ENCODE data around the gene NOL9. TPM values are rescaled to one million over a fixed set of nuclear protein-coding genes. Genes with fewer than 3 reads are reported as not detected.

The NOL9 gene
- 10 to 100 TPM; 26.4 to 36.4 (median 33.4) TPM for total RNA-seq (2021; fragmentation: NEBNext Ultra II Directional; extraction: Animal tissue kit (Norgen Biotek cat#: 25700))
- long read RNA-seq, full-length matches to known transcripts: 6 of 17 reads
- long read RNA-seq, partial matches to known transcripts: 3 of 17 reads
- long read RNA-seq, other reads (novel, unspliced or antisense): 8 of 17 reads

DNA sequence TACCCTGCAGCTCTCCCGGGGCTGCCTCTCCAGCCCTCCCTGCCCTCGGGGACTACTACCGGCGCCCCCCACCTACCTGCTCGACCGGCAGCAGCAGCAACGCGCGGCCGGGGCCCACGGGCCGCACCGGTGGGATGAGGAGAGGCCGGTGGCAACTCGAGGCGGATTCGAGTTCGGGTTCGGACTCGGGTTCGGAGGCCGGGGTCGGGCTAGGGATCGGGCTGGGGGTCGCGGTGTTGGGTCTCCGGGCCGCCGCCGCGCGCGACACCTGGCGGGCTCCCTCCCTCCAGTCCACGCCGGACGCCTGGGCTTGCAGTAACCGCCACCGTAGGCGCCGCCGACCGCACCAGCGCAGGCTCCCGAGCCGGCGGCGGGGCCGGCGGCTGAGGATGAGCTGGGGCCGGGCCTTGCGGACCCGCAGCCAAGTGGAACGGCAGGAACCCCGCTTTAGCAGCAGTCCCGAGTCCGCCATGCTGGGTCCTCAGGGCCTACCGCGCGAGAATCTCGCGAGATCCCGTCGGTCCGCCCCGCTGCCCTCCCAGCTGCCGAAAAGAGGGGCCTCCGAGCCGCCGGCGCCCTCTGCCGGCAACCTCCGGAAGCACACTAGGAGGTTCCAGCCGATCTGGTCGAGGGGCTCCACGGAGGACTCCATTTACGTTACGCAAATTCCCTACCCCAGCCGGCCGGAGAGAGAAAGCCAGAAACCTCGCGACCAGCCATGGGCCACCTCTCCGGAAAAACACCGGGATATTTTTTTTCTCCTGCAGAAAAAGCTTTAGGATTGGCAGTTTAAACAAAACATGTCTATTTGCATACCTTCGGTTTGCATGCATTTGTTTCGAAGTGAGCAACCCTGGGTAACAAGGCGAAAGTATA, at the start of gene NOL9:
TSS of gene NOL9 (minus strand) at position 483 of the 876 bp plus-strand sequence. CDS start at position 472, 11 bp downstream.
- TF ChIP-seq, protein P1, sequence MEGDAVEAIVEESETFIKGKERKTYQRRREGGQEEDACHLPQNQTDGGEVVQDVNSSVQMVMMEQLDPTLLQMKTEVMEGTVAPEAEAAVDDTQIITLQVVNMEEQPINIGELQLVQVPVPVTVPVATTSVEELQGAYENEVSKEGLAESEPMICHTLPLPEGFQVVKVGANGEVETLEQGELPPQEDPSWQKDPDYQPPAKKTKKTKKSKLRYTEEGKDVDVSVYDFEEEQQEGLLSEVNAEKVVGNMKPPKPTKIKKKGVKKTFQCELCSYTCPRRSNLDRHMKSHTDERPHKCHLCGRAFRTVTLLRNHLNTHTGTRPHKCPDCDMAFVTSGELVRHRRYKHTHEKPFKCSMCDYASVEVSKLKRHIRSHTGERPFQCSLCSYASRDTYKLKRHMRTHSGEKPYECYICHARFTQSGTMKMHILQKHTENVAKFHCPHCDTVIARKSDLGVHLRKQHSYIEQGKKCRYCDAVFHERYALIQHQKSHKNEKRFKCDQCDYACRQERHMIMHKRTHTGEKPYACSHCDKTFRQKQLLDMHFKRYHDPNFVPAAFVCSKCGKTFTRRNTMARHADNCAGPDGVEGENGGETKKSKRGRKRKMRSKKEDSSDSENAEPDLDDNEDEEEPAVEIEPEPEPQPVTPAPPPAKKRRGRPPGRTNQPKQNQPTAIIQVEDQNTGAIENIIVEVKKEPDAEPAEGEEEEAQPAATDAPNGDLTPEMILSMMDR (IDR thresholded peaks at IDR 0.05): peak; percentile 97
- DNase-seq: peak; percentile 84
- Mint-ChIP-seq H3K4me3 (peak within 1 kb of the TSS; percentile 93), H3K36me3 (ENCODE audit: low read depth) (no peaks in the 10 kb centered on the region), H3K27me3 (ENCODE audit: insufficient read depth) (no peaks in the 10 kb centered on the region; the same call in 1 of the 2 replicates), H3K4me1 (ENCODE audit: low read depth) (peaks cover 14% of the 10 kb centered on the region), H3K9me3 (no peaks in the 10 kb centered on the region), H3K27ac (peak within 1 kb of the TSS; percentile 78)

DNA sequence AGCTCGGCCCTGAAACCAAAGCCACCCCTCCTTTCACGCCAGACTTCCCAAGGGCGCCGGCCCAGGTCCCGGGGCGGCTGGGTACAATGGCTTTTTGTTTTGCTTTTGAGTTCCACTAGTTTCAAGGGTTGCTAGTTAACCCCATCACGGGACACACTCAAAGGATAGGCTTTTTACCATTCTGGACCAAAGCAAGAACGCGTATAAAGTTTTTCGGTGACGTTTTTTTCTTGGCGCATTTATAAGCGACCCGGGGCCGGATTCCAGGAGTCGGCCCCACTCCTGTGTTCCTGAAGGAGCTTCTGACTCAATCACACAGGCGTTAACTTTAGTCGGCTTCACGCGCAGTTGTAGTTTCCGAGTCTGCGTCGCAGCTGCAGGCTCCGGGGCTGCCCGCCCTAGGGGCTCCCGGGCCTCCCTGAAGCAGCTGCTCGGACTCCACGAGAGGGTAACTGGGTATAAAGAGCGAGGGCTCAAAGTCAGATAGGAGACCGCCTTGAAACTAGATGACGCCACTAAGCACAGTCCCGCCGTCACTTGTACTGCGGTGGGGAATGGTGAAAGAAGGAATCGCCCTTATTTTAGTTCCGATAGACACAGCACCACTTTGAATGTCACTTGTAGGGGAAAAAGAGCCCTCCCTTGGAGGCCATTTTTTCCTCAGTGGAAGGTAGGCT, 49.1 kb upstream of the NOL9 start:
- Mint-ChIP-seq H3K4me1 (ENCODE audit: low read depth) (peaks cover 36% of the 10 kb centered on the region), H3K4me3 (peak overlapping the region; percentile 85), H3K36me3 (ENCODE audit: low read depth) (peaks cover 14% of the 10 kb centered on the region; the same call in 1 of the 2 replicates), H3K27me3 (ENCODE audit: insufficient read depth) (peaks cover 2% of the 10 kb centered on the region; the same call in 1 of the 2 replicates), H3K9me3 (no peaks in the 10 kb centered on the region), H3K27ac (peak overlapping the region; percentile 99)
- TF ChIP-seq, protein P1 (IDR thresholded peaks at IDR 0.05): no peak
- peak; percentile 71 for DNase-seq

DNA sequence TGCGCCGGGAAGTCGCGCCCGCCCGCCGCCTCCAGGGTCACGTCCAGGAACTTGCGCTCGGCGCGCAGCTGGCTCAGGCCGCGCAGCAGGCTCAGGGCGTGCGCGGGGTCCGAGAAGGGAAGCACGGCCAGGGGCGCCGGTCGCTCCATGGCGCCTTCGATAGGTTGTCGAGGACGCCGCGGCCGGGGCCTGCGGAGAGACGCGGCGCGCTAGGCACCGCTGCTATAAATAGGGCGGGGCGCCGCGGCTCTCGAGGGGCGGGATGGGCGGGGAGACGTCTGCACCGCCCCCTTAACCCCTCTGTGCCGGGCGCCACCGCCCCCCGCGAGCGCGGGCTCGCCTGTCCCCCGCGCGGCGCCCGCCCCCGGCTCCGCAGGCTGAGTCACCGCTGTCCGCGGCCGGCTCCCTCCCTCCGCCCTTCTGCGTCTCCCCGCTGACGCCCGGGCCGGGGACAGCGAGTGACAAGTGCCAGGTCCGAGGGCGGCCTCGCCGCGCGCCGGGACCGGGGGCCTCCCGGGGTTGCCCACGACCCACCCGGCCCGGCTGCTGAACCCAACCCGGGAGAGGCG, 48.4 kb upstream of the NOL9 start, which contains the start of gene KLHL21:
TSS of gene KLHL21 (minus strand) at position 201 of the 569 bp plus-strand sequence. CDS start at position 149, 52 bp downstream.
- no peaks in the 10 kb centered on the region for H3K9me3 Mint-ChIP-seq
- H3K27me3 Mint-ChIP-seq (ENCODE audit: insufficient read depth): peaks cover 2% of the 10 kb centered on the region; the same call in 1 of the 2 replicates
- peaks cover 36% of the 10 kb centered on the region for H3K4me1 Mint-ChIP-seq (ENCODE audit: low read depth)
- H3K36me3 Mint-ChIP-seq (ENCODE audit: low read depth): peaks cover 14% of the 10 kb centered on the region; the same call in 1 of the 2 replicates
- DNase-seq: peak; percentile 80
- TF ChIP-seq, protein P1 (IDR thresholded peaks at IDR 0.05): no peak
- H3K27ac Mint-ChIP-seq: peak within 1 kb of the TSS; percentile 99
- H3K4me3 Mint-ChIP-seq: peak within 1 kb of the TSS; percentile 96

DNA sequence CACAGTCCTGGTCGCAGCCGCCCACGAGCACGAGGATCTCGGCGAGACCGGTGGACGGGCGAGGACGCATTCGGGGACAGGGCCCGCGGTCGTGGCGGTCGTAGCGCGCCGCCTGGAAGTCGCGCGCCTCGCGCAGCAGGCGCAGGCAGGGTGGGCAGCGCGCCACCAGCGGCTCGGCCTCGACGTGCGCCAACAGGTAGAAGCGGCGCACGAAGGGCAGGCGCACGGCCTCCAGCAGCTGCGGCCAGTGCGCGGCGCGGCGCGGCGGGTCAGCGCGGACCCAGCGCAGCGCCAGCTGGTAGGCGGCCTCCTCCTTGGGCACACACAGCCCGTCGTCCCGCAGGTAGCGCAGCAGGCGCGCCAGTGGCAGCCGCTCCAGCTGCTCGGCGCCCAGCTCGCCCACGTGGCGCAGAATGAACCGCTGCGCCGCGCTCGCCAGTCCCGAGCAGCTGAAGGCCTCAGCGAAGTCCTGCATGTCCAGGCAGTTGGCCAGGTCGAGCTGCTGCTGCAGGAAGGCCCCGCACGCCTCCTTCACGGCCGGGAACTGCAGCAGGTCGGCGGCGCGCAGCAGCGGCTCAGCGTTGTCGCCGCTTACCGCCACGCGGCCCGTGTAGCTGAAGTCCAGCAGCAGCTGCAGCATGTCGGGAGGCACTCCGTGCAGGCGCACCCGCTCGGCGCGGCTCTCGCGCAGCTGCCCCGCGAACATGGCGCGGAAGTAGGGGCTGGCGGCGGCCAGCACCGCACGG, 47.8 kb upstream of the NOL9 start:
- Mint-ChIP-seq H3K36me3 (ENCODE audit: low read depth) (peaks cover 14% of the 10 kb centered on the region; the same call in 1 of the 2 replicates), H3K4me1 (ENCODE audit: low read depth) (peaks cover 36% of the 10 kb centered on the region), H3K9me3 (no peaks in the 10 kb centered on the region), H3K27ac (peak overlapping the region; percentile 97), H3K4me3 (peak overlapping the region; percentile 96), H3K27me3 (ENCODE audit: insufficient read depth) (peaks cover 2% of the 10 kb centered on the region; the same call in 1 of the 2 replicates)
- TF ChIP-seq, protein P1 (IDR thresholded peaks at IDR 0.05): no peak
- no peak for DNase-seq

Measured in HFFc6 (cell line).